IMR-90 (cell line): ENCODE measurements around the gene KLHL11. TPM values are rescaled to one million over a fixed set of nuclear protein-coding genes. Genes with fewer than 3 reads are reported as not detected.

Experiments
- ATAC-seq: fragments of 200-7000 bp; cut with Tn5 transposase; 2 replicates; pipeline ENCODE4 v1.9.1; 2020; ENCODE audit warnings: low read depth, mild to moderate bottlenecking, moderate library complexity
- BruUV-seq: library from RNA; stranded (reverse); fragments of 400-500 nt; replicated peaks from 2 replicates; lab custom pipeline; 2021; lab: Mats Ljungman, UMichigan
- CTCF ChIA-PET: fragments of 300-600 bp; formaldehyde crosslinking; extraction: SDS; loops from one replicate; lab custom pipeline; 2021; ENCODE audit warnings: antibody characterized with exemption; lab: Yijun Ruan, JAX
- POLR2A ChIA-PET: fragments of 300-600 bp; sonication (Branson Sonifier 250); formaldehyde crosslinking; loops from one replicate; lab custom pipeline; 2022; ENCODE audit warnings: antibody characterized with exemption; ENCODE audit not compliant: unreplicated experiment; lab: Charles Lee
- DNase-seq: peaks from one replicate; pipeline ENCODE4 v3.0.0; 2013
- H2AFZ ChIP-seq: replicated peaks from 2 replicates; pipeline ENCODE3; 2013; ENCODE audit warnings: low read length, mild to moderate bottlenecking; ENCODE audit not compliant: poor library complexity
- H2AK5ac ChIP-seq: 2 replicates; pipeline ENCODE4 v1.6.1; 2013; ENCODE audit warnings: low read depth, low read length, inconsistent platforms
- H2AK9ac ChIP-seq: replicated peaks from 2 replicates; pipeline ENCODE3; 2013; ENCODE audit warnings: mild to moderate bottlenecking, low read depth, low read length, moderate library complexity; ENCODE audit not compliant: poor library complexity
- H2BK120ac ChIP-seq: 2 replicates; pipeline ENCODE4 v1.6.1; 2013; ENCODE audit warnings: low read depth, low read length, inconsistent platforms
- H2BK15ac ChIP-seq: 3 replicates; pipeline ENCODE4 v1.6.1; 2013; ENCODE audit warnings: low read depth, low read length, inconsistent platforms
- H2BK20ac ChIP-seq: 2 replicates; pipeline ENCODE4 v1.6.1; 2013; ENCODE audit warnings: low read depth, mild to moderate bottlenecking, inconsistent platforms, low read length, moderate library complexity
- H2BK5ac ChIP-seq: 2 replicates; pipeline ENCODE4 v1.6.1; 2013; ENCODE audit warnings: mild to moderate bottlenecking, low read depth, low read length, inconsistent platforms; ENCODE audit not compliant: poor library complexity, severe bottlenecking
- H3K14ac ChIP-seq: replicated peaks from 2 replicates; pipeline ENCODE4 v1.6.1; 2013; ENCODE audit warnings: low read depth, low read length, inconsistent platforms
- H3K18ac ChIP-seq: 2 replicates; pipeline ENCODE4 v1.6.1; 2013; ENCODE audit warnings: low read depth, low read length, control low read depth
- H3K23ac ChIP-seq: 2 replicates; pipeline ENCODE4 v1.6.1; 2013; ENCODE audit warnings: low read depth, low read length, inconsistent platforms
- H3K27ac ChIP-seq: 2 replicates; pipeline ENCODE4 v1.5.1; 2013; ENCODE audit warnings: mild to moderate bottlenecking, control low read depth, low read length; ENCODE audit not compliant: insufficient read depth
- H3K27me3 ChIP-seq: 2 replicates; pipeline ENCODE4 v1.6.1; 2013; ENCODE audit warnings: low read length; ENCODE audit not compliant: control insufficient read depth, insufficient read depth
- H3K36me3 ChIP-seq: 2 replicates; pipeline ENCODE4 v1.6.1; 2013; ENCODE audit warnings: low read length, mixed read lengths; ENCODE audit not compliant: control insufficient read depth, insufficient read depth
- H3K4ac ChIP-seq: 2 replicates; pipeline ENCODE4 v1.6.1; 2013; ENCODE audit warnings: low read depth, low read length, inconsistent platforms
- H3K4me1 ChIP-seq: 2 replicates; pipeline ENCODE4 v1.6.1; 2013; ENCODE audit warnings: low read length, mixed read lengths; ENCODE audit not compliant: control insufficient read depth, insufficient read depth
- H3K4me2 ChIP-seq: 2 replicates; pipeline ENCODE4 v1.6.1; 2013; ENCODE audit warnings: low read depth, mild to moderate bottlenecking, control low read depth, low read length, moderate library complexity
- H3K4me3 ChIP-seq: 2 replicates; pipeline ENCODE4 v1.5.1; 2013; ENCODE audit warnings: low read depth, mild to moderate bottlenecking, control low read depth, low read length, moderate library complexity; ENCODE audit not compliant: insufficient read depth
- H3K56ac ChIP-seq: 2 replicates; pipeline ENCODE4 v1.6.1; 2013; ENCODE audit warnings: low read length, inconsistent platforms; ENCODE audit not compliant: insufficient read depth; ENCODE audit errors: extremely low read depth
- H3K79me1 ChIP-seq, 2 experiments: 2 replicates each; pipeline ENCODE4 v1.6.1; 2013; ENCODE audit warnings: low read length in 2 of 2, inconsistent platforms in 1 of 2, low read depth in 1 of 2
- H3K9ac ChIP-seq: 2 replicates; pipeline ENCODE4 v1.6.1; 2013; ENCODE audit warnings: low read depth, low read length, control low read depth
- H3K9me1 ChIP-seq: 2 replicates; pipeline ENCODE4 v1.6.1; 2013; ENCODE audit warnings: low read length, inconsistent platforms; ENCODE audit not compliant: insufficient read depth
- H3K9me3 ChIP-seq: 2 replicates; pipeline ENCODE4 v1.6.1; 2013; ENCODE audit warnings: low read length; ENCODE audit not compliant: control insufficient read depth, insufficient read depth
- H4K20me1 ChIP-seq: 2 replicates; pipeline ENCODE4 v1.6.1; 2013; ENCODE audit warnings: low read length, inconsistent platforms; ENCODE audit not compliant: insufficient read depth
- H4K5ac ChIP-seq: 2 replicates; pipeline ENCODE4 v1.6.1; 2013; ENCODE audit warnings: mild to moderate bottlenecking, low read depth, low read length, control low read depth
- H4K8ac ChIP-seq, 2 experiments: 2 replicates each; pipeline ENCODE4 v1.6.1; 2013; ENCODE audit warnings: low read depth in 2 of 2, low read length in 2 of 2, control low read depth in 1 of 2, inconsistent platforms in 1 of 2
- H4K91ac ChIP-seq: 2 replicates; pipeline ENCODE4 v1.6.1; 2013; ENCODE audit warnings: low read depth, low read length, inconsistent platforms; ENCODE audit not compliant: insufficient read depth
- BHLHE40 ChIP-seq: fragments of 150-350 bp; IDR thresholded peaks from 2 replicates; pipeline ENCODE4 v1.6.1; 2016; ENCODE audit warnings: mild to moderate bottlenecking, low read depth, low read length
- CEBPB ChIP-seq: IDR thresholded peaks from 2 replicates; pipeline ENCODE4 v1.6.1; 2012; ENCODE audit warnings: low read depth, low read length, improper control_type of control experiment
- CHD1 ChIP-seq: IDR thresholded peaks from 2 replicates; pipeline ENCODE4 v1.6.1; 2012; ENCODE audit warnings: low read depth, low read length, improper control_type of control experiment
- CTCF ChIP-seq: conservative IDR thresholded peaks from 2 replicates; pipeline ENCODE4 v1.5.1; 2012; ENCODE audit warnings: mild to moderate bottlenecking, low read depth, low read length, improper control_type of control experiment
- ELK1 ChIP-seq: fragments of 150-350 bp; IDR thresholded peaks from 2 replicates; pipeline ENCODE4 v1.6.1; 2016; ENCODE audit warnings: low read depth, mild to moderate bottlenecking, low read length, moderate library complexity, borderline replicate concordance
- FOS ChIP-seq: fragments of 150-350 bp; IDR thresholded peaks from 2 replicates; pipeline ENCODE4 v1.6.1; 2016; ENCODE audit warnings: low read depth, low read length
- MAZ ChIP-seq: IDR thresholded peaks from 2 replicates; pipeline ENCODE4 v1.6.1; 2012; ENCODE audit warnings: low read depth, mild to moderate bottlenecking, low read length, improper control_type of control experiment, moderate library complexity, borderline replicate concordance
- MXI1 ChIP-seq: IDR thresholded peaks from 2 replicates; pipeline ENCODE4 v1.6.1; 2012; ENCODE audit warnings: low read depth, mild to moderate bottlenecking, low read length, moderate library complexity, borderline replicate concordance
- NFE2L2 ChIP-seq: fragments of 150-350 bp; IDR thresholded peaks from 2 replicates; pipeline ENCODE4 v1.6.1; 2016; ENCODE audit warnings: low read depth, mild to moderate bottlenecking, low read length
- RAD21 ChIP-seq: IDR thresholded peaks from 2 replicates; pipeline ENCODE4 v1.6.1; 2012; ENCODE audit warnings: low read length, improper control_type of control experiment
- RCOR1 ChIP-seq: IDR thresholded peaks from 2 replicates; pipeline ENCODE4 v1.6.1; 2012; ENCODE audit warnings: mild to moderate bottlenecking, low read length, improper control_type of control experiment; ENCODE audit not compliant: insufficient replicate concordance
- RFX5 ChIP-seq: IDR thresholded peaks from 2 replicates; pipeline ENCODE4 v1.8.0; 2012; ENCODE audit warnings: low read depth, mild to moderate bottlenecking, low read length, moderate library complexity
- SMC3 ChIP-seq: fragments of 150-350 bp; IDR thresholded peaks from 2 replicates; pipeline ENCODE4 v1.6.1; 2016; ENCODE audit warnings: low read depth, mild to moderate bottlenecking, antibody characterized with exemption, low read length, moderate library complexity
- USF2 ChIP-seq: fragments of 150-350 bp; IDR thresholded peaks from 2 replicates; pipeline ENCODE4 v1.6.1; 2017; ENCODE audit warnings: mild to moderate bottlenecking, antibody characterized with exemption, low read length, low read depth
- WGBS, 2 experiments: methylation state at CpG; one replicate each; pipeline versions ENCODE4 v1.1.5 to v1.1.7; 2013; ENCODE audit warnings: missing lambda C conversion rate in 2 of 2; ENCODE audit not compliant: insufficient read length in 1 of 2; ENCODE audit errors: extremely low coverage in 2 of 2; 5-methylcytosine and 5-hydroxymethylcytosine counted together
- dilution Hi-C: fragments of 300-500 bp; cut with HindIII; formaldehyde crosslinking; loops from one replicate; pipeline ENCODE4 v1.14.3; 2018; ENCODE audit warnings: low sequenced_read_pairs; ENCODE audit not compliant: unreplicated experiment
- in situ Hi-C: fragments of 300-500 bp; cut with MboI; formaldehyde crosslinking; loops from 3 replicates; pipeline ENCODE4 v1.14.3; 2019; ENCODE audit warnings: low sequenced_read_pairs, inconsistent platforms, mixed read lengths
- intact Hi-C: fragments of 100-400 bp; cut with micrococcal nuclease; formaldehyde crosslinking; loops from 2 replicates; pipeline ENCODE4 v1.10.0; 2022
- polyA plus RNA-seq, 3 experiments: library from polyadenylated mRNA; depleted of rRNA; stranded (reverse); fragments of >200 nt; gene quantifications; 2 replicates each; pipeline ENCODE4 v1.2.3, GENCODE V29; 2012; ENCODE audit warnings: low replicate concordance in 1 of 3
- total RNA-seq: library from RNA; depleted of rRNA; stranded (reverse); fragments of >200 nt; gene quantifications from 2 replicates; pipeline ENCODE4 v1.2.3, GENCODE V29; 2012

Gene KLHL11
- total and polyA plus RNA-seq, 2 of the 4 experiments (the other 2 are of a cell fraction): 4.1 to 38.5 TPM

GRCh38 chr17:41870097-41870496 lies 4.9 kb upstream of the KLHL11 start:
- no peak overlapping the region for H4K5ac ChIP-seq
- H2BK15ac ChIP-seq: no peak overlapping the region
- H3K4me3 ChIP-seq: no peak overlapping the region
- dilution Hi-C loops: no loop called here
- 0 out of 2 replicates have a peak, but pooled peaks cover 4% of the 10 kb centered on the region for H4K20me1 ChIP-seq
- intact Hi-C loops: no loop called here
- no peak overlapping the region for H4K8ac ChIP-seq
- H3K79me1 ChIP-seq: peaks cover 7 to 29% of the 10 kb centered on the region in 2 experiments
- no peak overlapping the region for H3K4me2 ChIP-seq
- CTCF ChIA-PET: no interaction called here
- BruUV-seq: no TSS peak
- no peak overlapping the region for H2AK5ac ChIP-seq
- no peaks in the 10 kb centered on the region for H3K27me3 ChIP-seq
- no peak overlapping the region for H3K18ac ChIP-seq
- H3K9ac ChIP-seq: no peak overlapping the region
- no peak overlapping the region for H3K14ac ChIP-seq
- no peak overlapping the region for H2BK120ac ChIP-seq
- no CpG with 5 or more reads among the region's 2 CpGs for WGBS, 2 experiments
- H2AK9ac ChIP-seq: no peak overlapping the region
- no peak overlapping the region for H3K27ac ChIP-seq
- no peak for TF ChIP-seq RFX5
- no peak for TF ChIP-seq RCOR1
- TF ChIP-seq MXI1: no peak
- no peak for TF ChIP-seq BHLHE40
- TF ChIP-seq CHD1: no peak
- TF ChIP-seq NFE2L2: no peak
- TF ChIP-seq FOS: no peak
- no peak for TF ChIP-seq RAD21
- TF ChIP-seq MAZ: no peak
- TF ChIP-seq SMC3: no peak
- no peak for TF ChIP-seq USF2
- no peak for TF ChIP-seq ELK1
- TF ChIP-seq CTCF: no peak
- no peak for TF ChIP-seq CEBPB
- H3K36me3 ChIP-seq: peaks cover 56% of the 10 kb centered on the region
- no peak overlapping the region for H4K91ac ChIP-seq
- H3K56ac ChIP-seq: no peak overlapping the region
- no peaks in the 10 kb centered on the region for H3K9me3 ChIP-seq
- POLR2A ChIA-PET: interaction anchor here (0.7 kb wide), 1 partner anchor 9 kb away, joined by 3 read pairs; no protein-coding TSS in a partner anchor
- ATAC-seq: no peak
- no peak overlapping the region for H3K23ac ChIP-seq
- no peak overlapping the region for H2BK5ac ChIP-seq
- H3K4ac ChIP-seq: no peak overlapping the region
- no peak overlapping the region for H2BK20ac ChIP-seq
- H3K9me1 ChIP-seq: 0 out of 2 replicates have a peak, but pooled peaks cover 3% of the 10 kb centered on the region
- no peak overlapping the region for H2AFZ ChIP-seq
- DNase-seq: no peak
- H3K4me1 ChIP-seq: 0 out of 2 replicates have a peak, but pooled peaks cover 2% of the 10 kb centered on the region
- in situ Hi-C loops: no loop called here
